Activated CD4-positive, alpha-beta T cell treated with anti-CD3 and anti-CD28 coated beads, Interleukin-2, Interleukin-4, amounts not matched to agents 100 ng/mL and 50 ng/mL, durations not matched to agents 16 hours and 8 hours (primary cell): Measurements from ENCODE around the gene SNX19.
"Not testable (repeated sequence)": the region's sequence is repeated elsewhere in the genome, so short reads cannot be mapped to it uniquely, and the experiment has no call there.

Experiments
- DNase-seq: peaks from one replicate; pipeline ENCODE4 v3.0.0-alpha.2; 2020; ENCODE audit warnings: low spot score

The SNX19 gene

DNA sequence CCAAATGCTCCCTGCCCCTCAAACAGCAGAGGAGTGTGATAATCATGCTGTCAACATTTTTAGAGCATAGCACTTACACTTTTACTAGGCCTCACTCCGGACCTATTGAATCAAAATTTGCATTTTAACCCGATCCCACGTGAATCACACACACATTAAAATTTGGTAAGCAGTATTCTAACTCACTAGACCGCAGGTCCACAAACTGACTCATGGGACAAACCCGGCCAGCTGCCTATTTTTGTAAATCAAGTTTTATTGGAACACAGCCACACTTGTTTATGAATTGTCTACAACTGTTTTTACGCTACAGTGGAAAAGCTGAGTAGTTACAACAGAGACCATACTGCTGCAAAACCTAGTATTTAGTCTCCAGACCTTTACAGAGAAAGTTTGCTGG lies 43.3 kb downstream of the SNX19 start:
- DNase-seq: no peak

- DNase-seq: no peak
These were observed 43.8 kb downstream of the SNX19 start for GRCh38 chr11:130872513-130872912.

DNA sequence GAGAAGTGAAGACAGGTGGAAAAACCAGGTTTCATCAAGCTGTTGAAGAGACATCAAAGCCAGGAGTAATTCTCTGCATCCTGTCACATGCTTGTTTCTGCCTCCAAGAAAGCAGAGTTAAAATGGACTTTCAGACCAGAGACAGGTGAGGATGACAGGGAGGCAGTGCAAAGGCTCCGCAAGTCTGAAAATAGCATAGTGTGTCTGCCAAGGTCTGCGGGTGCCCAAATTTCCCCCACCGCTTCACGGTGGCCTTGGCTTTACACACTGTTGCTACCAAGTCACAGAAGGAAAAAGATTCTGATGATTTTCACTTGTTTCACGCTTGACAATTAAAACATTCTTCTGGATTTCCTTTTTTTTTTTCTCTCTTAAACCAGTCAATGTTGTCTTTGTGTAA lies 44.2 kb downstream of the SNX19 start:
- no peak for DNase-seq

DNA sequence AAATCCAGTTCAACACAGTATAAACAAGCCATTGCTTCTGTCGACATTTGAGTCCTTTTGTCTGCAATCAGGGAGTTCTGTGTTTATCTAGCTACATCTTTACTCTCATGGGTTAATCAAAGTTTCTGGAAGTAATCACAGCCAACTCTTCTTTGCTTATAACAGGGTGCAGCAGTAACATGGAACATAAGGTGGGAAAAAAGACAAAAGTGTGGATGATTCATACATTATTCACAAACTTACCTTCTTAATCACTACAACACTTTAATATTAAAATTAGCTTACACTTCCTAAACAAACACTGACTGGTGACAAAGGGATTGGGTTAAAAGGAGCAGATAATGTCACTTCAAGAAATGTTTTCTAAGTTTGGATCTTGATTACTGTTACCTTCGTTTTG lies 44.7 kb downstream of the SNX19 start:
- no peak for DNase-seq

- no peak for DNase-seq
These were observed 47.4 kb downstream of the SNX19 start for GRCh38 chr11:130868721-130869390.

GRCh38 chr11:130868086-130868710 lies 48.1 kb downstream of the SNX19 start:
- no peak for DNase-seq

GRCh38 chr11:130866831-130867230 lies 49.4 kb downstream of the SNX19 start:
- no peak for DNase-seq

GRCh38 chr11:130865774-130866114 lies 50.5 kb downstream of the SNX19 start:
- no peak for DNase-seq

DNA sequence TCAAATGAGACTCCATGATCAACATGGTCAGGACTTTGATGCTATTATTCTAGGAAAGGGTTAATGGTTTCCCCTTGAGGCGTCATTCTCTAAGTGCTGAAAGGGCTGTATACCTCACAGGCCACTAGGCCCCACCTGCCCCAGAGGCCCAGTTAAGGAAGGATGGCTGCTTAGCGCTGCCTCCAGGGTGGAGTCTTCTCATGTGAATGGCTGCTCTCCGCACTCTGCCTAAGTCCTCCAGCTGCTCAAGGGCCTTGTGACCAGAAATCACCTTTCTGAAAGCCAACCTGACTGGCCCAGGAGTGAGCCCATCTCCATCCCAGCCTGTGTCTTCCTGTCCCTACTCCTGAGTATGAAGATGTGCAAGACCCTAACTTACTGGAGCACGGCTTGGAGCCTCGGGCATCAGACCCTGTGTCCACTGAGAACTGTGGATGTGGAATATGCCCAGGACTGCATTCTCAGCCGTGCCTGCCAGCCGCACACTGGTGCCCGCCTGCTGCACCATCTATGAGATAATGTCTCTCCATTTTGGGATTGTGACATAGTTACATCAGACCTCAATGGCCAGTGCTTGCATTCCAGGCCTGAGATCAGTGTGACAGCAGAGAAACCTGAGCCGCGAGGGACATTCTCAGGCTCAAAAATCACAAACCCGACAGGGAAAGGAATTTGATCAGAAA lies 51.0 kb downstream of the SNX19 start:
- DNase-seq: no peak

- DNase-seq: peak; percentile 89
These were observed 54.1 kb downstream of the SNX19 start for GRCh38 chr11:130861902-130862860.

DNA sequence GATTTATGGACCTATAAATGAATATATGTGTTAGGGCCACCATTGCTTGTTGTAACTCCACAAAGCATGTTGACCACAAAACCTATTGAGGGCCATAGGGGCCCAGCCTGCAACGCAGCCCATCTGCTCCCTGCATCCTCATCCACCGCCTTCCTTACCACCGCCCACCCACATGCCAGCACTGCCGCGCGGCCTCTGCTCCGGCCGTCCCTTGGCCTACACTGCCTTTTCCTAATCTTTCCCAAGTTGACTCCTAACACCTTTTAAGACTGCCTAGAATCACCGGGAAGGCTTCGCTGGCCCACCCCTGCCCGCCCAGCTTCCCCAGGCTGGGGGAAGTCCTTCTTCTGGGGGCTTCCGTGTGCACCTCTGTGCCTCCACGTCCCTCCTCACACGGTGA lies 55.0 kb downstream of the SNX19 start:
- DNase-seq: no peak

DNA sequence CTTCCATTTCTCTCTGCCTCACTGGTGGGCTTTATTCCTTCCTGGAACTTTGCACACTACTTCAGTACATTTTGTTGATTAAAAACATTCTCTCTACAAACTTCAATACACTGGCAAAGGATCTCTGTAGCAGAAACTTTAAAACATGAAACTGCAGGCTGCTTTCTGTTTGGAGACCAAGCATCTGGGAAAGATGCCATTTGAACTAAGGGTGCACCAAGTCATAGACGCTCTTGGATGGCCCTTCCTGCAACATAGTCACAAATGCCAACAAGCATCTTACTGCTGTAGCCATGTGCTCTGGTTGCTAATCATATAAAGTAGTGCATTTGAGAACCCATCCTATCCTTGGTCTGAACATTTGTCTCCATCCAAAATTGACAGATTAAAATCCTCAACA lies 56.4 kb downstream of the SNX19 start:
- no peak for DNase-seq

DNA sequence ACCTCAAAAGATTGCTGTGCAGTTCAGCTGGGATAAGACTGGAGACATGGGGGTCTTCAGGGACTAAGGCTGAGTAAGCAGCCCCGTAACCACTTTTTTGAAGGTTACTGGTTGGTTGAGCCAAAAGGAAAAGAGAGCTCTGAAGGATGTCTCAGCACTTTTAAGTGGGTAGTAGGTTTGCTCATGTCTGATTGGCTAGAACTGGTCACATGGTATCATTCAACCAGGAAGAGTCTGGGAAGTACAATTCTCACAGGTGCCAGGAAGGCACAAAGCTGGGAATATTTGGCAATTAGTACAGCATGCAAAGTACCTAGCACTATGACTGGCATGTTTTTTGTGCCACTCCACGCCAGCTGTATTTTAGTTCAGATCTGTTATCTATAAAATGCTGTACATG lies 58.1 kb downstream of the SNX19 start:
- DNase-seq: peak; percentile 4

DNA sequence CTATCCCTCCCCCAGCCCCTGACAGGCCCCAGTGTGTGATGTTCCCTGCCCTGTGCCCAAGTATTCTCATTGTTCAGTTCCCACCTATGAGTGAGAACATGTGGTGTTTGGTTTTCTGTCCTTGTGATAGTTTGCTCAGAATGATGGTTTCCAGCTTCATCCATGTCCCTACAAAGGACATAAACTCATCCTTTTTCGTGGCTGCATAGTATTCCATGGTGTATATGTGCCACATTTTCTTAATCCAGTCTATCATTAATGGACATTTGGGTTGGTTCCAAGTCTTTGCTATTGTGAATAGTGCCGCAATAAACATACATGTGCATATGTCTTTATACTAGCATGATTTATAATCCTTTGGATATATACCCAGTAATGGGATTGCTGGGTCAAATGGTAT lies 60.6 kb downstream of the SNX19 start:
- DNase-seq: not testable (repeated sequence)

DNA sequence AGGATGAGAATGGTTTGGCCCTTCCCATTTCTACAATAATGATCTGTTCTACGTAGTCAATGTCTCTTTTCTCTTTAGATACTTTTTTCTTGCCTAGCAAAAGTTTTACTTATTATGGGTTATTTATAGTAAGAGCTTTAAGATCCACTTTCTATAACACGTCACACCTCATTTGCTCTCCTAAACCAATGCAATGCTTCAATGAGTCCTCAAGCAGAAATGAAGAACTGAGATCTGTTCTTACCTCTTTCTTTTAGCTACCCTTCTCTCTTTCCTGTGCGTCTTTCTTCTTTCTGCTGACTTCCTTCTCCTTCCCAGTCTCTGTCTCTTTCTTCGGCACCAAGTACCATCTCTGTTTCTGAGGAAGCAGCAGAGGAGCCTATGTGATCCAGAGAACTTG lies 61.8 kb downstream of the SNX19 start:
- DNase-seq: no peak

GRCh38 chr11:130852589-130852988 lies 63.7 kb downstream of the SNX19 start:
- DNase-seq: no peak

GRCh38 chr11:130850185-130850944 lies 65.9 kb downstream of the SNX19 start:
- DNase-seq: no peak

- DNase-seq: no peak
These were observed 67.1 kb downstream of the SNX19 start for GRCh38 chr11:130849215-130849568.

DNA sequence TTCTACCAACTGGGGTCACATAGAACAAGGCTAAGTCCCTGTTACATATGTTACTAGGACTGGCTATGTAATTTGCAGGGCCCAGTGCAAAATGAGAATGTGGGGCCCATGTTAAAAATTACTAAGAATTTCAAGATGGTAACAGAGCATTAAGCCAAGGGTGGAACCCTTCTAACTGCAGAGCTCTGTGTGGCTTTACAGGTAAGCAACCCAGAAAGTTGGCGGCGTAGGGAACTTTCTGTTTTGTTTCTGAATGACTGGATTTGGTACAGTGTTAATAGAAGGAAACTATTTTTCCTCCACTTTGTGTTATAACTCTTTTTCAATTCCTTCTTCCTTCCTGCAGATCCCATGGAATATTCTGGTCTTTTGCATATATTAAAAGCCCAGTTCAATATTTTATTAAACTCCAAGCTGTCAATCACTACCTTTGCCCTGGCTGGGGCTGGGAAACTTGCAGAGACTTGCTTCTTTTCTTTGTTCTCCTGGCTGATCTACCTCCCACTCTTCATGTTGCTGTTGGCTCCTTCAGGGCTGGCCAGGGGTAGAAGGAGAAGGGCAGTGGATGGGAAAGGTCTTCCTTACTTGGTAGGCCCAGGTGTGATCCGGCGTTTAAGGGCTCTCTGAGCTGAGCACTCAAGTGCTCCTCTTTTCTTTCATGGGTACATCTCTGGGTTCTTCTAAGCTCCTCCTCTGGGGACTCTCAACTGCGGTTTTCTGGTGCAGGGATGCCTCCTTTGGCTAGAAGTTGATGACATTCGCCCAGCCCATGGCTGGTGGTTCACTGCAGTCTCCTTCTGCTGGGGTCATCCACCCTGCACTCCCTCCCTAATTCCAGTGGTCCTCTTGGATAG lies 67.7 kb downstream of the SNX19 start:
- no peak for DNase-seq

DNA sequence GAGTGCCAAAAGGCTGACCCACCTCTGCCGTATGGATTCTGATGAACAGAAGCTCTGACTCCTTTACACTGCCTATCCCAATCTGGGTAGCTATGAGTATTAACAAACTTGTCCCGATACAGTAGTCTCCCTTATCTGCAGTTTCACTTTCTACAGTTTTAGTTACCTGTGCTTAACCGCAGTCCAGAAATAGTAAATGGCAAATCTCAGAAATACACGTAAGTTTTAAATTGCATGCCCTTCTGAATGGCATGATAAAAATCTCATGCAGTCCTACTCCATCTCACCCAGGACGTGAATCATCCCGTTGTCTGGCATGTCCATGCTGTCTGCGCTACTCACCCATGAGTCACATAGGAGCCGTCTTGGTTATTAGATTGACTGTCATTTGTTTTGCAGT lies 68.8 kb downstream of the SNX19 start:
- no peak for DNase-seq

- DNase-seq: no peak
These were observed 69.7 kb downstream of the SNX19 start for GRCh38 chr11:130846606-130847005.
